Caco-2 (cell line): Measurements from ENCODE around the gene NFKBIB. TPM values are rescaled to one million over a fixed set of nuclear protein-coding genes. Genes with fewer than 3 reads are reported as not detected.

Experiments
- BruUV-seq: library from RNA; stranded (reverse); fragments of 400-500 nt; replicated peaks from 2 replicates; lab custom pipeline; 2021; lab: Mats Ljungman, UMichigan
- CTCF ChIA-PET: fragments of 300-600 bp; sonication (Branson Sonifier 250); formaldehyde crosslinking; loops from one replicate; lab custom pipeline; 2022; ENCODE audit warnings: antibody characterized with exemption; lab: Charles Lee
- POLR2A ChIA-PET: fragments of 300-600 bp; sonication (Branson Sonifier 250); formaldehyde crosslinking; loops from one replicate; lab custom pipeline; 2022; ENCODE audit warnings: antibody characterized with exemption; lab: Charles Lee
- DNase-seq, 2 experiments: peaks; one replicate each; pipeline versions ENCODE4 v3.0.0 to v3.0.0-alpha.2; 2020 to 2022
- H3K27me3 ChIP-seq: replicated peaks from 2 replicates; pipeline ENCODE4 v1.6.0; 2011; ENCODE audit warnings: low read length; ENCODE audit not compliant: control insufficient read depth, insufficient read depth
- H3K36me3 ChIP-seq: 2 replicates; pipeline ENCODE4 v1.5.1; 2011; ENCODE audit warnings: low read length; ENCODE audit not compliant: control insufficient read depth, insufficient read depth
- H3K4me1 ChIP-seq: fragments of 250-450 bp; sonication (Bioruptor Pico); 2 replicates; pipeline ENCODE4 v1.5.1; 2020; ENCODE audit warnings: mild to moderate bottlenecking
- H3K4me3 ChIP-seq: 2 replicates; pipeline ENCODE4 v1.5.1; 2011; ENCODE audit warnings: low read depth, mild to moderate bottlenecking, control low read depth, low read length
- H3K9me3 ChIP-seq: fragments of 250-450 bp; sonication (Bioruptor Pico); 2 replicates; pipeline ENCODE4 v1.5.1; 2020; ENCODE audit warnings: mild to moderate bottlenecking, moderate library complexity
- H3K27ac Mint-ChIP-seq: one replicate; pipeline ENCODE4 v1.8.0; 2022; ENCODE audit warnings: mixed read lengths; ENCODE audit not compliant: unreplicated experiment
- H3K27me3 Mint-ChIP-seq: one replicate; pipeline ENCODE4 v1.8.0; 2022; ENCODE audit warnings: mixed read lengths; ENCODE audit not compliant: insufficient read depth, unreplicated experiment
- H3K36me3 Mint-ChIP-seq: one replicate; pipeline ENCODE4 v1.8.0; 2022; ENCODE audit warnings: mild to moderate bottlenecking, mixed read lengths; ENCODE audit not compliant: insufficient read depth, unreplicated experiment
- H3K4me1 Mint-ChIP-seq: one replicate; pipeline ENCODE4 v1.8.0; 2022; ENCODE audit warnings: low read depth, mixed read lengths; ENCODE audit not compliant: unreplicated experiment
- H3K4me3 Mint-ChIP-seq: one replicate; pipeline ENCODE4 v1.8.0; 2022; ENCODE audit warnings: mild to moderate bottlenecking, moderate library complexity, mixed read lengths; ENCODE audit not compliant: unreplicated experiment
- H3K9me3 Mint-ChIP-seq: one replicate; pipeline ENCODE4 v1.8.0; 2022; ENCODE audit warnings: mixed read lengths; ENCODE audit not compliant: unreplicated experiment
- intact Hi-C: fragments of 100-400 bp; cut with micrococcal nuclease; formaldehyde crosslinking; loops from one replicate; pipeline ENCODE4 v1.10.0; 2022; ENCODE audit not compliant: unreplicated experiment
- total RNA-seq: library from RNA; stranded (reverse); gene quantifications from 2 replicates; pipeline ENCODE4 v1.2.3, GENCODE V29; 2022
- TF ChIP-seq, protein P1 (sequence below), 2 experiments: fragments of 200-600 bp in 1 of 2; IDR thresholded peaks; 1 replicate in 1 of 2; 2 replicates in 1 of 2; pipeline versions ENCODE4 v1.5.1 to v1.8.0; 2011 to 2022; ENCODE audit warnings: antibody characterized with exemption in 1 of 2, control low read depth in 1 of 2, inconsistent platforms in 1 of 2, low read depth in 1 of 2, low read length in 1 of 2, mild to moderate bottlenecking in 1 of 2, moderate library complexity in 1 of 2; ENCODE audit not compliant: insufficient read depth in 1 of 2, severe bottlenecking in 1 of 2, unreplicated experiment in 1 of 2

NFKBIB gene
- total RNA-seq, 1 experiment from 2014 or later = 43.9 TPM

DNA sequence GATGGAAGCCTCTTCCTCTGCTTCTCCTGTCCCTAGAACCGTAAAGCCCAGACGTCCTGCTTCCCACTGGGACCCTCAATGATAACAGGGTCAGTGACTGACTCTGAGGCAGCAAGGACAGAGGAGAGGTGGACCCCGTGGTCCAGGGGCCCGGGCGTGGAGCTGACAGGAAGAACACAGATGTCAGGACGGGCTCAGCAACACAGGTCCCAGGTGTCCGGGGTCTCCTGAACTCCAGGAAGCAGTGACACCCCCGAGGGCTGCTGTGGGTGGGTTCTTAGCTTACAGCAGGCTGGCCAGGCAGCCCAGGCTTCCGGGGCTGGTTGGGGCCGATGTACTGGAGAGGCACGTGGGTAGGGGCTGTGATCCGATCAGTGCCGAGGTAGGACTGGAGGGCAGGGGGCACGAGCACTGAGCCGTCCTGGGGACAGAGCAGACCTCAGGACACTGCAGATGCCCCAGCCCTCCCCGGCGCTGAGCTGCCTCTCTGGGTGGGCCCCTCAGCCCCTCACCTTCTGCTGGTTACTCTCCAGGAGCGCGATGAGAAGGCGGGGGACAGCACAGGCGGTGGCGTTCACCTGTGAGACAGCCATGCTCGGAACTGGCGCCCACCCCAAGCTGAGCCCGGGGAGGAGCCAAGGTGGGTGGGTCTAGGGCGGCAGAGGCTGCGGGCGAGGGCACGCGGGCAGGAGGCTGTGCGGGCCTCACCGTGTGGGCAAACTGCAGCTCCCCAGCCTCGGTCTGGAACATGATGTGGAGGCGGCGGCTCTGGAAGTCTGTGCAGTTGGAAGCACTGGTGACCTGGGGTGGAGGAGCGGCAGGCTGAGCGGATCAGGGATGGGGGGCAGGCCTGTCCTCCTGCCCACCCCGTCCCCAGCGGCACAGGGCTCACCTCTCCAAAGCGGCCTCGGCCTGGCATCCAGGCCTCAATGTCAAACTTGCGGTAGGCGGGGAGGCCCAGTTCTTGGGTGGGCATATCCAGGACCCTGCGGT lies 15.9 kb downstream of the NFKBIB start:
- H3K9me3 Mint-ChIP-seq = no peaks in the 10 kb centered on the region
- CTCF ChIA-PET = no interaction called here

DNA sequence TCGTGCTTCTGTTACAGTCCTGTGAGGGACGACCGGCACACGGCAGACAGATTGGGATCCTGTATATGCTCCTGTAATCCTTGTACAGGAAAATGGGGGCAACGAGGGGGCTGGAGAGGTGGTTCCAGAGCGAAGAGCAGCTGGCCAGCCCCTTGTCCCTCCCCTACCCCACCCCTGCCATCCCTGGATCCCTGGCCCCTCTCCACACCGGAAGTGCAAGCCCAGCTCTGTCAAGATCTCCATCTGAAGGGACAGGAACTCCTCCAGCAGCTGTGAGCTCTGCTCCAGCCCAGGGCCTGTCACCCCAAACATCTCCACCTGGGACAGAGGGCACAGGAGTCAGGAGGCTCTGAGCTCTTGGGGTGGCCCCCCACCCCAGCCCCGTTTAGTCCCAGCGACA lies 17.7 kb downstream of the NFKBIB start:
- no peaks in the 10 kb centered on the region for H3K9me3 ChIP-seq
- Mint-ChIP-seq H3K27me3 (no peaks in the 10 kb centered on the region), H3K4me1 (no peaks in the 10 kb centered on the region), H3K27ac (no peak overlapping the region), H3K9me3 (no peaks in the 10 kb centered on the region), H3K4me3 (no peak overlapping the region), H3K36me3 (peaks cover 33% of the 10 kb centered on the region)
- H3K4me3 ChIP-seq = no peak overlapping the region
- no peak for DNase-seq
- no peaks in the 10 kb centered on the region for H3K4me1 ChIP-seq
- no peaks in the 10 kb centered on the region for H3K27me3 ChIP-seq
- TF ChIP-seq, protein P1, sequence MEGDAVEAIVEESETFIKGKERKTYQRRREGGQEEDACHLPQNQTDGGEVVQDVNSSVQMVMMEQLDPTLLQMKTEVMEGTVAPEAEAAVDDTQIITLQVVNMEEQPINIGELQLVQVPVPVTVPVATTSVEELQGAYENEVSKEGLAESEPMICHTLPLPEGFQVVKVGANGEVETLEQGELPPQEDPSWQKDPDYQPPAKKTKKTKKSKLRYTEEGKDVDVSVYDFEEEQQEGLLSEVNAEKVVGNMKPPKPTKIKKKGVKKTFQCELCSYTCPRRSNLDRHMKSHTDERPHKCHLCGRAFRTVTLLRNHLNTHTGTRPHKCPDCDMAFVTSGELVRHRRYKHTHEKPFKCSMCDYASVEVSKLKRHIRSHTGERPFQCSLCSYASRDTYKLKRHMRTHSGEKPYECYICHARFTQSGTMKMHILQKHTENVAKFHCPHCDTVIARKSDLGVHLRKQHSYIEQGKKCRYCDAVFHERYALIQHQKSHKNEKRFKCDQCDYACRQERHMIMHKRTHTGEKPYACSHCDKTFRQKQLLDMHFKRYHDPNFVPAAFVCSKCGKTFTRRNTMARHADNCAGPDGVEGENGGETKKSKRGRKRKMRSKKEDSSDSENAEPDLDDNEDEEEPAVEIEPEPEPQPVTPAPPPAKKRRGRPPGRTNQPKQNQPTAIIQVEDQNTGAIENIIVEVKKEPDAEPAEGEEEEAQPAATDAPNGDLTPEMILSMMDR (IDR thresholded peaks at IDR 0.05; ENCODE audit: insufficient read depth in 1 of 2, low read depth in 1 of 2, low read length in 1 of 2, severe bottlenecking in 1 of 2, unreplicated experiment in 1 of 2) = no peak
- ChIA-PET CTCF (interaction anchor here (0.7 kb wide), 1 partner anchor 13 kb away, joined by 3 read pairs; the partner anchor contains the start of genes MRPS12 and SARS2), POLR2A (interaction anchor here (0.6 kb wide), 1 partner anchor 264 kb away, joined by 3 read pairs; no protein-coding TSS in a partner anchor)
- no TSS peak for BruUV-seq
- no peaks in the 10 kb centered on the region; the same call in 1 of the 2 replicates for H3K36me3 ChIP-seq
- intact Hi-C loops = no loop called here

More for the DNA sequence above, 15.9 kb downstream of the NFKBIB start:
- Mint-ChIP-seq H3K4me1 (no peaks in the 10 kb centered on the region), H3K27me3 (no peaks in the 10 kb centered on the region), H3K4me3 (no peak overlapping the region), H3K36me3 (peaks cover 25% of the 10 kb centered on the region), H3K27ac (peak overlapping the region; percentile 37)
- POLR2A ChIA-PET = no interaction called here
- TF ChIP-seq, protein P1 (IDR thresholded peaks at IDR 0.05; ENCODE audit: insufficient read depth in 1 of 2, low read depth in 1 of 2, low read length in 1 of 2, severe bottlenecking in 1 of 2, unreplicated experiment in 1 of 2) = no peak
- BruUV-seq = TSS peak; percentile 24
- no peak for DNase-seq
- Histone ChIP-seq H3K27me3 (no peaks in the 10 kb centered on the region), H3K4me3 (no peak overlapping the region), H3K4me1 (no peaks in the 10 kb centered on the region), H3K9me3 (no peaks in the 10 kb centered on the region), H3K36me3 (no peaks in the 10 kb centered on the region; the same call in 1 of the 2 replicates)
- intact Hi-C loops = no loop called here

DNA sequence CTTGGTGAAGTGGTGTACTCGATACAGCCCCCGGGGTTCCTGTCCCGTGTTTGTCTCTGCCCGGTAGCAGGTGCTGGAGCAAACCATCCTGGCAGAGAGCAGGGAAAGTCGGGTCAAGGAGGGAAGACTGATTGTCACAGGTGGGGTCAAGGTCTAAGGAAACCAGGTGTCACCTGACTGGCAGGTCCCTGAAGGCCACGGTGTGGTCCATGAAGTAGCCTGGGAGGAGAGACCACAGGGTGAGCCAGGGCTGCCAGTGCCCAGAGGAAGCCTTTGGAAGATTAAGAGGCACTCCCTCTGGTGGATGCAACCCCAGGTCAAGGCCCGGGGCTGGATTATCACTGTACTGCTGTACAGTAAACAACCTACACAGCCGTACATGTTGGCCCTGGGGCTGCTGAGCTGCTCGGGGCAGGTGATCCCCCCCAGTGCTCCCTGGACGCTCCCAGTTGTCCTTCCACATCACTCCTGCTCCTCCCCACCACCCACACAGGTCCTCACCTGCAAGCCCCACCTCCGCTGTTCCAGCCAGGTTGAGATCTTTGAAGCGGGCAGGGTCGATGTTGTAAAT lies 18.2 kb downstream of the NFKBIB start:
- H3K27ac Mint-ChIP-seq = no peak overlapping the region
- ChIA-PET CTCF (interaction anchor here (0.7 to 1.6 kb wide), 3 partner anchors 11 to 13 kb away, joined by 3 to 8 read pairs (median 3); partner anchors contain the start of genes MRPS12 and SARS2), POLR2A (interaction anchor here (0.6 to 1.3 kb wide), 2 partner anchors 13 to 264 kb away, joined by 3 to 5 read pairs; partner anchors contain the start of genes MRPS12 and SARS2)
- no peaks in the 10 kb centered on the region for H3K9me3 Mint-ChIP-seq
- intact Hi-C loops = no loop called here
- TF ChIP-seq, protein P1 (IDR thresholded peaks at IDR 0.05; ENCODE audit: insufficient read depth in 1 of 2, low read depth in 1 of 2, low read length in 1 of 2, severe bottlenecking in 1 of 2, unreplicated experiment in 1 of 2) = peak; percentile 47 to 52
- H3K36me3 ChIP-seq = no peaks in the 10 kb centered on the region; the same call in 1 of the 2 replicates
- no peaks in the 10 kb centered on the region for H3K4me1 Mint-ChIP-seq
- no peaks in the 10 kb centered on the region for H3K27me3 Mint-ChIP-seq
- H3K4me3 ChIP-seq = no peak overlapping the region
- H3K4me3 Mint-ChIP-seq = no peak overlapping the region
- DNase-seq = peak; percentile 63 to 72
- BruUV-seq = no TSS peak
- H3K9me3 ChIP-seq = no peaks in the 10 kb centered on the region
- H3K27me3 ChIP-seq = no peaks in the 10 kb centered on the region
- no peaks in the 10 kb centered on the region for H3K4me1 ChIP-seq
- peaks cover 30% of the 10 kb centered on the region for H3K36me3 Mint-ChIP-seq
